Measurements from ENCODE around the gene RARB. TPM values are rescaled to one million over a fixed set of nuclear protein-coding genes. Genes with fewer than 3 reads are reported as not detected.

RARB gene
- total and polyA plus RNA-seq, 8 donors, result 1.7 to 28.0 (median 9.0) TPM

DNA sequence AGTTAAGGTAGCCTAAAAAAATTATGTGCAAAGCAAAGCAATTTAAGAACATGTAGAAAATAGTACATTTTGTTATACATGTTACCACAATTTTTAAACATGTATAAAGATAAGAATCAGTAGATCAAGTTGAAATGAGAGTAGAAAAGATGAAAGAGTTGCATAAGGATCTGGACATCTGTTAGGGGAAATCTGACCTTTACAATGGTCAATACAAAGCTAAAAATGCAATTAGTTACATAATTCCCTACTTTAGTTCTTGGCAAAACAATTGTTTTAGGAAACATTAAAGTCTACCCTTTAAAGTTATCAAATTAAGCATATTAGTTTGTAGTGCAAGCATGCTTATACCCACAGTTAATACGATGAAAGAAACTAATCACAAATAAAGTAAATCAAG is 203.9 kb downstream of the RARB start:
- Histone ChIP-seq H3K4me1 (peaks cover 0 to 22% (median 4%) of the 10 kb centered on the region in 4 donors), H3K4me3 (no peak overlapping the region), H3K27ac (no peak overlapping the region), H3K36me3 (peaks cover 14 to 100% (median 88%) of the 10 kb centered on the region in 4 donors), H3K27me3 (no peaks in the 10 kb centered on the region), H3K9me3 (no peaks in the 10 kb centered on the region)
- no peak for DNase-seq
- WGBS, 5 donors, result 56 to 93% (median 76%) methylated on average over 1 of the region's 1 CpG
- no peak for TF ChIP-seq EP300 (IDR thresholded peaks at IDR 0.05)
- no peak for TF ChIP-seq POLR2AphosphoS5 (IDR thresholded peaks at IDR 0.05)
- no peak for TF ChIP-seq POLR2A (IDR thresholded peaks at IDR 0.05)
- TF ChIP-seq, protein P1, sequence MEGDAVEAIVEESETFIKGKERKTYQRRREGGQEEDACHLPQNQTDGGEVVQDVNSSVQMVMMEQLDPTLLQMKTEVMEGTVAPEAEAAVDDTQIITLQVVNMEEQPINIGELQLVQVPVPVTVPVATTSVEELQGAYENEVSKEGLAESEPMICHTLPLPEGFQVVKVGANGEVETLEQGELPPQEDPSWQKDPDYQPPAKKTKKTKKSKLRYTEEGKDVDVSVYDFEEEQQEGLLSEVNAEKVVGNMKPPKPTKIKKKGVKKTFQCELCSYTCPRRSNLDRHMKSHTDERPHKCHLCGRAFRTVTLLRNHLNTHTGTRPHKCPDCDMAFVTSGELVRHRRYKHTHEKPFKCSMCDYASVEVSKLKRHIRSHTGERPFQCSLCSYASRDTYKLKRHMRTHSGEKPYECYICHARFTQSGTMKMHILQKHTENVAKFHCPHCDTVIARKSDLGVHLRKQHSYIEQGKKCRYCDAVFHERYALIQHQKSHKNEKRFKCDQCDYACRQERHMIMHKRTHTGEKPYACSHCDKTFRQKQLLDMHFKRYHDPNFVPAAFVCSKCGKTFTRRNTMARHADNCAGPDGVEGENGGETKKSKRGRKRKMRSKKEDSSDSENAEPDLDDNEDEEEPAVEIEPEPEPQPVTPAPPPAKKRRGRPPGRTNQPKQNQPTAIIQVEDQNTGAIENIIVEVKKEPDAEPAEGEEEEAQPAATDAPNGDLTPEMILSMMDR (IDR thresholded peaks at IDR 0.05), result no peak
- intact Hi-C loops (cut with DNase I; ENCODE audit: low total_unique reads), result no loop called here

DNA sequence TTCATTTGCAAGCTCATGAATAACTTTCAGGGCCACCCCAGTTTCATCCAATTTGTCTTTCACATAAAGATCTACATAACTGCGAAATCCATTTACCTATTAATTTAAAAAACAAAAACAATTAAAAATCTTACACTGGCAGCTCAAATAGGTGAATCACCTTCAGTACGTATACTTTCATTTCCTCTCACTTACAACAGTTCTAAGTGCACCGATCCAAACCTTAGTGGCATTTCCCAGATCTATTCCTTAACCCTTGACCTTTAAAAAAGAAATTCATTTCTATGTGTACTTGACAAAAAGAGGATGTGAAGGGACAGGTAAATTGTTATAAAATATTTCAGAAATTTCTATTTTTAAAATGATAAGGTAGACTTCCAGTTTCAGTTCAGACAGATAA is 205.9 kb downstream of the RARB start:
- no peak for DNase-seq
- H3K27ac ChIP-seq, result no peak overlapping the region
- peaks cover 10 to 89% (median 72%) of the 10 kb centered on the region in 4 donors for H3K36me3 ChIP-seq
- no peak overlapping the region for H3K4me3 ChIP-seq
- intact Hi-C loops (cut with DNase I; ENCODE audit: low total_unique reads), result no loop called here
- H3K9me3 ChIP-seq, result no peaks in the 10 kb centered on the region
- H3K4me1 ChIP-seq, result peaks cover 0 to 29% (median 6%) of the 10 kb centered on the region in 4 donors
- H3K27me3 ChIP-seq, result no peaks in the 10 kb centered on the region
- TF ChIP-seq POLR2A (IDR thresholded peaks at IDR 0.05) (no peak), POLR2AphosphoS5 (IDR thresholded peaks at IDR 0.05) (no peak), EP300 (IDR thresholded peaks at IDR 0.05) (no peak)
- TF ChIP-seq, protein P1 (IDR thresholded peaks at IDR 0.05), result no peak
- 85 to 94% (median 92%) methylated on average over 3 of the region's 3 CpGs for WGBS, 5 donors

DNA sequence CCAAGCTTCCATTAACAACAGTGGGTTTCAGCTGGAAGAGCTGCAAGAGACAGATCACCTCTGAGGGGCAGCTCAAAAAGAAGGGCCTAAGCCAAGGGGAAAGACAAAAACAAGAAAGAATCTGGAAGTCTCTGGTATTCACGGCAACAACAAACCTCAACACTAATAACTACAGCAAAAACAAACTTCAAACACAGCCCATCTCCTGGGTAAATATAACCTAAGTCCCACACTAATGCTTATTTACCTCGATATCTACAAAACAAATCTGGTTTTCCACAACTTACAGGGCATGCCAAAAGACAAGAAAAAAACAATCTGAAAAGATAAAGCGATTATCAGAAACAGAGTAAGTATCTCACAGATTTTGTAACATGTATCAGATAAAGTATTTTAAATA is 207.0 kb downstream of the RARB start:
- TF ChIP-seq, protein P1 (IDR thresholded peaks at IDR 0.05), result no peak
- TF ChIP-seq POLR2A (IDR thresholded peaks at IDR 0.05) (no peak), EP300 (IDR thresholded peaks at IDR 0.05) (no peak), POLR2AphosphoS5 (IDR thresholded peaks at IDR 0.05) (no peak)
- no peaks in the 10 kb centered on the region for H3K27me3 ChIP-seq
- intact Hi-C loops (cut with DNase I; ENCODE audit: low total_unique reads), result no loop called here
- 59 to 69% (median 61%) methylated on average over 3 of the region's 3 CpGs for WGBS, 5 donors
- no peak overlapping the region for H3K4me3 ChIP-seq
- no peaks in the 10 kb centered on the region for H3K9me3 ChIP-seq
- no peak for DNase-seq
- peaks cover 0 to 29% (median 6%) of the 10 kb centered on the region in 4 donors for H3K4me1 ChIP-seq
- H3K27ac ChIP-seq, result no peak overlapping the region
- H3K36me3 ChIP-seq, result peaks cover 9 to 83% (median 62%) of the 10 kb centered on the region in 4 donors

Small RNA genes within 50 kb of the gene (small RNA-seq; reads per million reads assigned to genes)
- 0 reads per million in 4 donors for gene RF01161
- gene RF02271, result 0 reads per million in 4 donors

Other genes with a start within 250 kb of the RARB start
- gene TOP2B, start 236.6 kb downstream of the RARB start, total RNA-seq, result 100 to 1,000 TPM in 3 of 5 donors, 10 to 100 TPM in 2; 35.6 to 266 (median 113) TPM
- gene TOP2B, start 236.6 kb downstream of the RARB start, polyA plus RNA-seq, result 10 to 100 TPM; 39.7 to 43.6 (median 39.9) TPM

Data from stomach (tissue), 9 donors.